M059J (cell line): ENCODE measurements around the gene SNRPB. TPM values are rescaled to one million over a fixed set of nuclear protein-coding genes. Genes with fewer than 3 reads are reported as not detected.

ENCODE experiments used
- DNase-seq: peaks from one replicate; pipeline ENCODE4 v3.0.0-alpha.2; 2012; ENCODE audit warnings: low read depth
- total RNA-seq: library from RNA; depleted of rRNA; stranded (reverse); fragments of >200 nt; shearing (Covaris generic); gene quantifications from 2 replicates; pipeline ENCODE4 v1.2.3, GENCODE V29; 2014

SNRPB gene
- total RNA-seq, 1 experiment from 2014 or later: 1,048 TPM

GRCh38 chr20:2475850-2476741, 5.5 kb upstream of the SNRPB start:
- no peak for DNase-seq

DNA sequence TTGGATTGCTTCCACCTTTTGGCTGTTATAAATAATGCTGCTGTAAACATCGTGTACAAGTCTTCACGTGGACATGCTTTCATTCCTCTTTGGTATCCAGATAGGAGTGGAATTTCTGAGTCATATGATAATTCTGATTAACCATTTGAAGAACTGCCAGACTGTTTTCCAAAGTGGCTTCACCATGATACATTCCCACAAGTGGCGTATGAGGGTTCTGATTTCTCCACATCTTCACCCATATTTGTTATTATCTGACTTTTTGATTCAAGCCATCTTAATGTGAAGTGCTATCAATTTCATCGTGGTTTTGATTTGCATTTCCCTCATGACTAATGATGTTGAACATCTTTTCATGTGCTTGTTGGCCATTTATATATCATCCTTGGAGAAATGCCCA, 2.9 kb upstream of the SNRPB start:
- DNase-seq: peak; percentile 98

DNA sequence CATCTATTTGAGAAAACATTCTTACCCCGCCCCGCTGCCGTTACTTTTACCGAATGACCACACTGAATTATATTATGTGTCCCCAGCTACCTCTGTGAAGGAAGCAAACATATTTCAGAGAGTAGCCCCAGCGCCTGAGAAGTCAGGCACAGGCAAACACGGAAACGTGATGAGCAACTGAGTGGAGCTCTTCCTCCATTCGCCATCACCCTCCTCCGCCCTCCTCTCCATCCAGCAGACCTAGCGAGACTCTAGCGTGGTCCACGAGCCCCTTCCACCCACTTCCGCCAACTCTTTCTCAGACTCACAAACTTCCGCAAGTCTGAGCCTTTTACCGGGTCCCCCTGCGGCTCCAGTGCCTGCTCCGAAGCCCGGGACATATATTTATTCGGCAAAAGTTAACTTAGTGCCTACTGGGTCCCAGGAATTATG, 582 bp downstream of the SNRPB start:
- DNase-seq: peak; percentile 72

GRCh38 chr20:2468581-2469407, 1.8 kb downstream of the SNRPB start:
- peak; percentile 24 for DNase-seq

GRCh38 chr20:2467412-2467811, 3.2 kb downstream of the SNRPB start:
- DNase-seq: no peak

DNA sequence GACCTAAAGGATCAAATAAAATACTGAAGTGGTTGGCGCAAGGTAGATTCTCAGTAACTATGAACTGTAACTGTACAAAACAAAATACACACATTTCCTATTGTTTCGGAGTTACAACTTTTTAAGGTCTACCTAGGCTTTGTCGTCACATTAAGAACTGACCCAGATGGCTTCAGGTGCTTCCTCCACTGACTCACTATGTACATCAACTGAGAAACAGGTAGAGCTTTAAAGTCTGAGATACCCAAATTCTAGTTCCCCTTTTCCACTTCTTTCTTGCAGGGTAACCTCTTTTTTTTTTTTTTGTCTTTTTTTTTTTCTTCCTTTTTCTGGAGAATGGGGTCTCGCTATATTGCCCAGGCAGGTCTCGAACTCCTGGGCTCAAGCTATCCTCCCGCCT, 5.5 kb downstream of the SNRPB start:
- no peak for DNase-seq

DNA sequence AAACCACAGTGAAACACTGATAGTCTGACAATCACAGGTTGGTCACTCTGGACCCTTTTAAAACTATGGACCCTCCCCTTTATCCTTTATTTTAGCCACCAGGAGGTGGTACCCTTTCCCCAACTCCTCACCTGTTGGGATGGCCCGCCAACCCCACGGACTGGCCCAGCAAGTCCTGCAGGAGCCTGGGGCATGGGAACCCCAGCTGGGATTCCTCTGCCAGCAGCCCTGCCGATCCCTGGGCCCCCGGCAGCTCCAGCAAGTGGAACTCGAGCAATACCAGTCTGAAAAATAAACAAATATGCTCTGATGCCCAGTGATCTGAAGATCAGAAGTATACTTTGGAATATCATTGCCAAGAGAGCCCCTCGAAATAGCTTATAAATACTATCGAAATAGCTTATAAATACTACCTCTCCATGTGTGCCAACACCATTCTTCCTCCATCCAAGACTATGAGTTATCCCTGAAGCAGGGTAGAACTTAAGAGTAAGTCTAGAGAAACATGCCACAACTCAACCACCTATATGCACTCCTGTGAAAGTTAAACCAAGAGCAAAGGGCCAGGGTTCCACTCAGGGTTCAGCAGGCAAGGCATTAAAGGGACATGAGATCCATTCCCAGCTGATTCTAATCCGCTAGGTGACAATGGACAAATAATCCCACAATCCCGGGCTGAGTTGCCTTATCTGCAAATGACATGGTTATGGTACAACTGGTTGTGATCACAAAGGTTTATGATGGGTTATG, 6.8 kb downstream of the SNRPB start:
- DNase-seq: no peak

- DNase-seq: no peak
These were observed 8.1 kb downstream of the SNRPB start for GRCh38 chr20:2462484-2462883.

DNA sequence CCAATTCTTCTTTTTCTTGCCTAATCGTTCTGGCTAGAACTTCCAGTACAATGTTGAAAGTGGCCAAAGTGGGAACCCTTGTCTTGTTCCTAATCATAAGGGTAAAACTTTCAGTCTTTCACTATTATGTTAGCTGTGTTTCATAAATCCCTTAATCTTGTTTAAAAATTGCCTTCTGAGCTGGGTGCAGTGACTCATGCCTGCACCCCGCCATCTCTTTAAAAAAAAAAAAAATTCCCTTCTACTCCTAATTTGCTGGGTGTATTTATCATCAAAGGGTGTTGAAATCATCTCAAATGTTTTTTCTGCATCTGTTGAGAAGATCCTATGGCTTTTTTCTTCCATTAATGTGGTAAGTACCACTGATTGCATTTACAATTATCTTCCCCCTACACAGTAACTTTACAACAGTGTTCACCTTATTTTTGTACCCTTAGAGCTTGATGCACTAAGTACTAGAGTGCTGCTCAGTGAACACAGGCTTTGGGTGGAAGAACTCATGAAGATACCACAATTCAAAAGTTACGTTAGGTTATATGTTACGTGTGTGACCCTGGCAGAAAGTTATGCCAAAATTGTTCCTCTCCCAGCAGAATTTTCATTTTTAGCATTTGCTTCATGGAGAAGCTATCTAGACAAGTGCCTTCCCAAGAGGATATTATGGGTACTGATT, 9.7 kb downstream of the SNRPB start:
- no peak for DNase-seq

- DNase-seq: no peak
These were observed 10.4 kb downstream of the SNRPB start for GRCh38 chr20:2459981-2460751.

DNA sequence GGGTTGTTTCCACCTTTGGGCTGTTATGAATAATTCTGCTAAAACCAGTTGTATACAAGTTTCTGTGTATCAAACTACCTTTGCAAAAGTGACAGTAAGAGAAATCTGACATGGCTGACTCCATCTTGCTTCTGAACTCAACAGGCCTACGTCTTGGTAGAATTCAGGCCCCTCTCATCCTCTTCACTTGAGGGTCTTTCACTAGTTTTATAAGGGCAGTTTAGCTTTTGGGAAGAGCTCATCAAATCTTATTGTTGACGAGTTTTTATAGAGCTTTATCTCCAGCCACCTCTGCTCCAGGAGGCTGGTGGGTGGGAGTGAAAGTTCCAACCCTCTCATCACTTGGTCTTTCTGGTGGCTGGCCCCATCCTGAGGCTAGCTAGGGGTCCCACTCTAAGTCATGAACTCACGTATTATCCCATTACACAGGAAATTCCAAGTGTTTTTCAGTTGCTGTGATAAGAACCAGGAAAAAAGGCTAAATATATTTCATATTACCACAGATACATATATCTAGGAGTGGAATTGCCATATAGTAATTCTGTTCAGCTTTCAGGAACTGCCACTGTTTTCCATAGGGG, 11.6 kb downstream of the SNRPB start:
- DNase-seq: no peak

GRCh38 chr20:2455771-2456497, 14.7 kb downstream of the SNRPB start:
- DNase-seq: no peak

GRCh38 chr20:2453792-2454191, 16.8 kb downstream of the SNRPB start:
- DNase-seq: no peak

GRCh38 chr20:2451939-2452732, 18.5 kb downstream of the SNRPB start:
- DNase-seq: peak; percentile 81

GRCh38 chr20:2451422-2451821, 19.2 kb downstream of the SNRPB start:
- no peak for DNase-seq

- DNase-seq: no peak
These were observed 21.2 kb downstream of the SNRPB start for GRCh38 chr20:2449386-2449785.

- DNase-seq: peak; percentile 34
These were observed 23.7 kb downstream of the SNRPB start for GRCh38 chr20:2446845-2447244.

GRCh38 chr20:2431185-2431584, 39.4 kb downstream of the SNRPB start:
- DNase-seq: no peak

DNA sequence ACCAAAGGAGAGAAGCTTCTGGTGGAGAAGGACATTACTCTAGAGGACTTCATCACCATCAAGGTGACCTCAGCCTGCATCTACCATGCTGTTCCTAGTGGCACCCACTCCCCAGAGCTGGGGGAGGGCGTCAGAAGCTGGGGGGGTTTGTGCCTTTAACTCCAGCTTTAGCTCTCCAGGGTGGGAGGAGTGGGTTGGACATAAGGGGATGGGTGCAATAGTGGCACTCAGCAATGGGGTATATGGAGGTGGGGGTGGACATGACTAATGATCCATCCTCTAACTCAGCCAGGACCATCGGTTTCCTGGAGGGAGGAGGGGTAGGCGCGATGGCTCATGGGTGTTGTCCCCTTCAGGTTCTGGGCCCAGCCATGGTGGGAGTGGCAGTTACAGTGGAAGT, 40.1 kb downstream of the SNRPB start:
- DNase-seq: no peak
